Measurements from ENCODE around the gene CST4. TPM values are rescaled to one million over a fixed set of nuclear protein-coding genes. Genes with fewer than 3 reads are reported as not detected.

CST4 gene
- total RNA-seq, 2 donors from 2014 or later = 2.0 to 2.3 TPM

DNA sequence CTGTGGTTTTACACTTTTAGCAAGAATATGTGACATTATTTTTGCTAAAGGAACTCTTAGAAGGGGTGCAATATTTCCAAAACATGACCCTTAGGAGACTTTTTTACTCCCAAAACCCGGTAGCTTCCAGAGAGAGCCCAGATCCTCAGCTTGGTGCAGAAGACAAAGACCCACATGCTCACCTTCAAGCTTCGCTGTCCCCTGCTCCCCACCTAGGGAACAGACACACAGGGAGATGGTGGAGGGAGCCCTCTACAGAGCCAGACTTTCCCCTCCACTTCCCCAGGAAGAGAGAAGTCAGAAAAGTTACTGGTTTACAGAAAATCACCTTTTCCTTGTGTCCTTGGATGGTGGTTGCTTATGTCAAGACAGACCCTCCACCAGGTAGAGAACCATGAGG, 5.0 kb downstream of the CST4 start:
- no peak overlapping the region for H3K4me3 ChIP-seq (ENCODE audit: low read length)
- Mint-ChIP-seq H3K27ac (no peak overlapping the region), H3K36me3 (ENCODE audit: low read depth) (no peaks in the 10 kb centered on the region), H3K27me3 (ENCODE audit: insufficient read depth) (peaks cover 12% of the 10 kb centered on the region), H3K9me3 (peaks cover 3% of the 10 kb centered on the region), H3K4me3 (no peak overlapping the region), H3K4me1 (peaks cover 3% of the 10 kb centered on the region)
- DNase-seq = no peak
- H3K4me1 ChIP-seq (ENCODE audit: control insufficient read depth, insufficient read depth, low read length) = no peaks in the 10 kb centered on the region
- H3K9me3 ChIP-seq (ENCODE audit: control insufficient read depth, low read length) = no peaks in the 10 kb centered on the region
- H3K36me3 ChIP-seq (ENCODE audit: control insufficient read depth, insufficient read depth, low read length) = no peaks in the 10 kb centered on the region
- 90% methylated on average over 2 of the region's 2 CpGs; no CpG with 5 or more reads in 1 of the 2 experiments for WGBS, 2 experiments (ENCODE audit: insufficient coverage in 1 of 2, insufficient read length in 1 of 2)
- H3K9ac ChIP-seq (ENCODE audit: extremely low read depth, low read length, poor library complexity, severe bottlenecking) = no peak overlapping the region
- TF ChIP-seq, protein P1, sequence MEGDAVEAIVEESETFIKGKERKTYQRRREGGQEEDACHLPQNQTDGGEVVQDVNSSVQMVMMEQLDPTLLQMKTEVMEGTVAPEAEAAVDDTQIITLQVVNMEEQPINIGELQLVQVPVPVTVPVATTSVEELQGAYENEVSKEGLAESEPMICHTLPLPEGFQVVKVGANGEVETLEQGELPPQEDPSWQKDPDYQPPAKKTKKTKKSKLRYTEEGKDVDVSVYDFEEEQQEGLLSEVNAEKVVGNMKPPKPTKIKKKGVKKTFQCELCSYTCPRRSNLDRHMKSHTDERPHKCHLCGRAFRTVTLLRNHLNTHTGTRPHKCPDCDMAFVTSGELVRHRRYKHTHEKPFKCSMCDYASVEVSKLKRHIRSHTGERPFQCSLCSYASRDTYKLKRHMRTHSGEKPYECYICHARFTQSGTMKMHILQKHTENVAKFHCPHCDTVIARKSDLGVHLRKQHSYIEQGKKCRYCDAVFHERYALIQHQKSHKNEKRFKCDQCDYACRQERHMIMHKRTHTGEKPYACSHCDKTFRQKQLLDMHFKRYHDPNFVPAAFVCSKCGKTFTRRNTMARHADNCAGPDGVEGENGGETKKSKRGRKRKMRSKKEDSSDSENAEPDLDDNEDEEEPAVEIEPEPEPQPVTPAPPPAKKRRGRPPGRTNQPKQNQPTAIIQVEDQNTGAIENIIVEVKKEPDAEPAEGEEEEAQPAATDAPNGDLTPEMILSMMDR (conservative IDR thresholded peaks at IDR 0.05) = no peak
- no peak overlapping the region for H3K27ac ChIP-seq (ENCODE audit: low read depth, low read length)
- no peaks in the 10 kb centered on the region for H3K27me3 ChIP-seq (ENCODE audit: control insufficient read depth, insufficient read depth, low read length, poor library complexity, severe bottlenecking)

DNA sequence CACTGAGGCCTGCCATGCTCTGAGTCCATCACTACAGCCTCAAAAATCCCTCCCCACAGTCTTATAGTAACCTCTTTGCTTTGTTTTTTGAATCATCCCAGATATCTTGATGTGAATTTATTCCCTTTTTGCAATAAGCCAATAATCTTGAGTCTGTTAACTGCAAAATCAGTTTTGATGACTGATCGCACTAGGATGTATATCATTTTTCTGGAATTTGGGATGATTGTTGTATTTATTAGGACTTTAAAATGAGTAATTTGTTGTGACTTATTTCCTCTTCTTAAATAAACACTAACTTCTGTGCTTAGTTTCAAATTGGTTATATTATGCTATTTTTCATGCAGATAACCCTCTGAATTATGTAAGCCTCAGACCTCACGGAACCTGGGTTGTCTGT, 5.6 kb downstream of the CST4 start:
- Histone ChIP-seq H3K4me1 (ENCODE audit: control insufficient read depth, insufficient read depth, low read length) (no peaks in the 10 kb centered on the region), H3K27me3 (ENCODE audit: control insufficient read depth, insufficient read depth, low read length, poor library complexity, severe bottlenecking) (no peaks in the 10 kb centered on the region), H3K27ac (ENCODE audit: low read depth, low read length) (no peak overlapping the region), H3K9me3 (ENCODE audit: control insufficient read depth, low read length) (no peaks in the 10 kb centered on the region), H3K4me3 (ENCODE audit: low read length) (no peak overlapping the region), H3K36me3 (ENCODE audit: control insufficient read depth, insufficient read depth, low read length) (no peaks in the 10 kb centered on the region), H3K9ac (ENCODE audit: extremely low read depth, low read length, poor library complexity, severe bottlenecking) (no peak overlapping the region)
- H3K4me1 Mint-ChIP-seq = peaks cover 3% of the 10 kb centered on the region
- peaks cover 12% of the 10 kb centered on the region for H3K27me3 Mint-ChIP-seq (ENCODE audit: insufficient read depth)
- no peak overlapping the region for H3K4me3 Mint-ChIP-seq
- DNase-seq = no peak
- H3K27ac Mint-ChIP-seq = no peak overlapping the region
- no peaks in the 10 kb centered on the region for H3K36me3 Mint-ChIP-seq (ENCODE audit: low read depth)
- H3K9me3 Mint-ChIP-seq = peaks cover 3% of the 10 kb centered on the region
- TF ChIP-seq, protein P1 (conservative IDR thresholded peaks at IDR 0.05) = no peak
- 94 to 100% methylated on average over 1 to 2 of the region's 2 CpGs for WGBS, 2 experiments (ENCODE audit: insufficient coverage in 1 of 2, insufficient read length in 1 of 2)

DNA sequence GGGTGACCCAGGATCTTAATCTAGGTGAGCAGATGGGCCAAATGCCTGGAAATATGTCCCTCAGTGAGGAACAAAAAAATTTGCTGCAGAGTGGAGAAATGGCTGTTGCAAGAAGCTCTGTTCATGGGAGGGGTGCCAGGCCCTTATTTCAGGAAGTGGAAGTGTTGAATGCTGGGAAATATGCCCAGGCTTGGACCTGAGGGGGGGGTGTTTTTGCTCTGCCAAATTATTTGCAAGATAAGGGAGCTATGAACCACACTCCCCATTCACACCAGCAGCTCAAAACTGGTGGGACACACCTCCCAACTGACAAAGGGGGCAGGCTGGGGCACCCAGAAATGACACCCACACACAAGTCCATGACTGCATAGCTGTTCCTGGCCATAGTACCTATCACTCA, 8.7 kb downstream of the CST4 start:
- H3K9me3 ChIP-seq (ENCODE audit: control insufficient read depth, low read length) = no peaks in the 10 kb centered on the region
- H3K27me3 ChIP-seq (ENCODE audit: control insufficient read depth, insufficient read depth, low read length, poor library complexity, severe bottlenecking) = no peaks in the 10 kb centered on the region
- peaks cover 3% of the 10 kb centered on the region for H3K9me3 Mint-ChIP-seq
- no peak overlapping the region for H3K27ac ChIP-seq (ENCODE audit: low read depth, low read length)
- DNase-seq = no peak
- H3K36me3 Mint-ChIP-seq (ENCODE audit: low read depth) = no peaks in the 10 kb centered on the region
- no peak overlapping the region for H3K4me3 ChIP-seq (ENCODE audit: low read length)
- H3K27me3 Mint-ChIP-seq (ENCODE audit: insufficient read depth) = peaks cover 9% of the 10 kb centered on the region
- peaks cover 3% of the 10 kb centered on the region for H3K4me1 Mint-ChIP-seq
- no peak overlapping the region for H3K27ac Mint-ChIP-seq
- H3K9ac ChIP-seq (ENCODE audit: extremely low read depth, low read length, poor library complexity, severe bottlenecking) = no peak overlapping the region
- TF ChIP-seq, protein P1 (conservative IDR thresholded peaks at IDR 0.05) = no peak
- H3K4me1 ChIP-seq (ENCODE audit: control insufficient read depth, insufficient read depth, low read length) = no peaks in the 10 kb centered on the region
- no peak overlapping the region for H3K4me3 Mint-ChIP-seq
- H3K36me3 ChIP-seq (ENCODE audit: control insufficient read depth, insufficient read depth, low read length) = no peaks in the 10 kb centered on the region
